A549 (cell line): ENCODE data around the gene SLC9A4.

Experiments
- CEBPB ChIP-seq, 2 experiments: fragments of >200 bp in 1 of 2; sonication (Bioruptor Twin) in 1 of 2; formaldehyde crosslinking in 1 of 2; IDR thresholded peaks; 2 replicates each; pipeline ENCODE4 v1.6.1; 2012 to 2016
- CTCF ChIP-seq: fragments of >200 bp; sonication (Bioruptor Twin); formaldehyde crosslinking; IDR thresholded peaks from 3 replicates; pipeline ENCODE4 v1.5.1; 2016
- HDAC2 ChIP-seq: fragments of 200-600 bp; sonication (generic); IDR thresholded peaks from 2 replicates; pipeline ENCODE4 v1.6.1; 2016
- JUN ChIP-seq, 2 experiments: fragments of >200 bp; sonication (Bioruptor Twin); formaldehyde crosslinking; IDR thresholded peaks; 2 replicates in 1 of 2; 3 replicates in 1 of 2; pipeline ENCODE4 v1.6.1; 2016 to 2017
- MAZ ChIP-seq: fragments of 150-350 bp; IDR thresholded peaks from 2 replicates; pipeline ENCODE4 v1.6.1; 2014; ENCODE audit warnings: antibody characterized with exemption, low read depth, low read length, borderline replicate concordance
- POLR2A ChIP-seq: IDR thresholded peaks from 2 replicates; pipeline ENCODE4 v1.6.1; 2012; ENCODE audit warnings: mild to moderate bottlenecking, low read length
- POLR2AphosphoS2 ChIP-seq: conservative IDR thresholded peaks from 2 replicates; pipeline ENCODE4 v1.6.1; 2012; ENCODE audit warnings: low read length, improper control_type of control experiment, inconsistent platforms
- RAD21 ChIP-seq, 2 experiments: fragments of >200 bp in 1 of 2; sonication (Bioruptor Twin) in 1 of 2; formaldehyde crosslinking in 1 of 2; IDR thresholded peaks in 1 of 2; conservative IDR thresholded peaks in 1 of 2; 2 replicates in 1 of 2; 3 replicates in 1 of 2; pipeline ENCODE4 v1.6.1; 2012 to 2018; ENCODE audit warnings: inconsistent platforms in 1 of 2
- TP53 ChIP-seq: fragments of 250-450 bp; sonication (Bioruptor Pico); IDR thresholded peaks from 2 replicates; pipeline ENCODE4 v1.5.0; 2021; ENCODE audit warnings: mild to moderate bottlenecking, moderate library complexity

- no peak for TF ChIP-seq CTCF
- TF ChIP-seq JUN (IDR thresholded peaks at IDR 0.05): no peak
- no peak for TF ChIP-seq MAZ
- TF ChIP-seq HDAC2: no peak
- TF ChIP-seq RAD21 (conservative IDR thresholded peaks at IDR 0.05 in 1 of 2, IDR thresholded peaks at IDR 0.05 in 1 of 2): no peak
- TF ChIP-seq POLR2A: no peak
- TF ChIP-seq TP53: no peak
- no peak for TF ChIP-seq CEBPB (IDR thresholded peaks at IDR 0.05)
- no peak for TF ChIP-seq POLR2AphosphoS2
These were observed 105.3 kb downstream of the SLC9A4 start for GRCh38 chr2:102578376-102578775.
